H9 (cell line): ENCODE data around the gene MEF2C. TPM values are rescaled to one million over a fixed set of nuclear protein-coding genes. Genes with fewer than 3 reads are reported as not detected.

Source experiments
- DNase-seq: peaks from one replicate; pipeline ENCODE4 v3.0.0-alpha.2; 2017
- H2AFZ ChIP-seq: one replicate; pipeline ENCODE4 v1.6.1; 2013; ENCODE audit warnings: mild to moderate bottlenecking, low read length, control low read depth, moderate library complexity
- H2AK5ac ChIP-seq: 2 replicates; pipeline ENCODE4 v1.6.1; 2013; ENCODE audit warnings: low read length, control low read depth, mixed read lengths; ENCODE audit not compliant: insufficient read length
- H2BK120ac ChIP-seq: one replicate; pipeline ENCODE4 v1.6.1; 2013; ENCODE audit warnings: low read depth, mild to moderate bottlenecking, low read length, control low read depth, inconsistent platforms; ENCODE audit not compliant: poor library complexity, severe bottlenecking
- H2BK12ac ChIP-seq: 2 replicates; pipeline ENCODE4 v1.6.1; 2013; ENCODE audit warnings: low read length, control low read depth, mixed read lengths, low read depth; ENCODE audit not compliant: insufficient read length
- H2BK15ac ChIP-seq: 2 replicates; pipeline ENCODE4 v1.6.1; 2013; ENCODE audit warnings: low read depth, low read length, control low read depth
- H2BK20ac ChIP-seq: one replicate; pipeline ENCODE4 v1.6.1; 2013; ENCODE audit warnings: low read depth, mild to moderate bottlenecking, low read length, control low read depth, inconsistent platforms; ENCODE audit not compliant: poor library complexity, severe bottlenecking
- H2BK5ac ChIP-seq: 2 replicates; pipeline ENCODE4 v1.6.1; 2013; ENCODE audit warnings: low read length, control low read depth, mixed read lengths; ENCODE audit not compliant: insufficient read length
- H3K14ac ChIP-seq: 2 replicates; pipeline ENCODE4 v1.6.1; 2013; ENCODE audit warnings: low read length, control low read depth; ENCODE audit not compliant: insufficient read depth
- H3K18ac ChIP-seq: 2 replicates; pipeline ENCODE4 v1.6.1; 2013; ENCODE audit warnings: low read depth, mild to moderate bottlenecking, mixed read lengths, low read length, control low read depth; ENCODE audit not compliant: insufficient read length
- H3K23ac ChIP-seq: 2 replicates; pipeline ENCODE4 v1.6.1; 2013; ENCODE audit warnings: low read length, control low read depth, mixed read lengths, low read depth; ENCODE audit not compliant: insufficient read length
- H3K23me2 ChIP-seq: 2 replicates; pipeline ENCODE4 v1.6.1; 2013; ENCODE audit warnings: low read depth, mild to moderate bottlenecking, mixed read lengths, low read length, control low read depth; ENCODE audit not compliant: insufficient read length, poor library complexity, severe bottlenecking
- H3K27ac ChIP-seq: 2 replicates; pipeline ENCODE4 v1.5.1; 2013; ENCODE audit warnings: low read length, control low read depth, mixed read lengths, low read depth; ENCODE audit not compliant: insufficient read length
- H3K27me3 ChIP-seq: 2 replicates; pipeline ENCODE4 v1.6.1; 2013; ENCODE audit warnings: low read length, control low read depth, inconsistent platforms; ENCODE audit not compliant: insufficient read depth
- H3K4ac ChIP-seq: 2 replicates; pipeline ENCODE4 v1.6.1; 2013; ENCODE audit warnings: low read depth, mild to moderate bottlenecking, control low read depth, inconsistent platforms, low read length, moderate library complexity
- H3K4me1 ChIP-seq: 2 replicates; pipeline ENCODE4 v1.6.1; 2013; ENCODE audit warnings: low read length, control low read depth, inconsistent platforms; ENCODE audit not compliant: insufficient read depth
- H3K4me2 ChIP-seq: 2 replicates; pipeline ENCODE4 v1.6.1; 2013; ENCODE audit warnings: low read length, control low read depth, mixed read lengths; ENCODE audit not compliant: insufficient read length, insufficient read depth
- H3K56ac ChIP-seq: 2 replicates; pipeline ENCODE4 v1.6.1; 2013; ENCODE audit warnings: low read depth, mild to moderate bottlenecking, mixed read lengths, low read length, control low read depth; ENCODE audit not compliant: insufficient read length
- H3K79me1 ChIP-seq: 2 replicates; pipeline ENCODE4 v1.6.1; 2013; ENCODE audit warnings: low read depth, mild to moderate bottlenecking, moderate library complexity, low read length, control low read depth, inconsistent platforms; ENCODE audit not compliant: insufficient read depth, poor library complexity, severe bottlenecking
- H3K79me2 ChIP-seq: 2 replicates; pipeline ENCODE4 v1.6.1; 2013; ENCODE audit warnings: low read length, control low read depth, inconsistent platforms; ENCODE audit not compliant: insufficient read depth
- H3K9ac ChIP-seq: 2 replicates; pipeline ENCODE4 v1.6.1; 2013; ENCODE audit warnings: low read length, control low read depth, mixed read lengths; ENCODE audit not compliant: insufficient read length; ENCODE audit errors: extremely low read depth
- H3K9me3 ChIP-seq: one replicate; pipeline ENCODE4 v1.6.1; 2013; ENCODE audit warnings: low read depth, low read length, inconsistent platforms; ENCODE audit not compliant: control insufficient read depth
- H3T11ph ChIP-seq: one replicate; pipeline ENCODE4 v1.6.1; 2013; ENCODE audit warnings: mild to moderate bottlenecking, low read length, control low read depth, inconsistent platforms
- H4K20me1 ChIP-seq: one replicate; pipeline ENCODE4 v1.6.1; 2013; ENCODE audit not compliant: control insufficient read depth, insufficient read length, insufficient read depth
- H4K5ac ChIP-seq: 2 replicates; pipeline ENCODE4 v1.6.1; 2013; ENCODE audit warnings: low read depth, mild to moderate bottlenecking, mixed read lengths, low read length, control low read depth; ENCODE audit not compliant: insufficient read length
- H4K8ac ChIP-seq: replicated peaks from 2 replicates; pipeline ENCODE4 v1.6.1; 2013; ENCODE audit warnings: low read length, control low read depth, mixed read lengths, low read depth; ENCODE audit not compliant: insufficient read length
- H4K91ac ChIP-seq: 2 replicates; pipeline ENCODE4 v1.6.1; 2013; ENCODE audit warnings: low read depth, mild to moderate bottlenecking, moderate library complexity, mixed read lengths, low read length, control low read depth; ENCODE audit not compliant: insufficient read length
- H3K27ac Mint-ChIP-seq, 3 experiments: 2 replicates in 2 of 3; 3 replicates in 1 of 3; pipeline ENCODE4 v1.8.0; 2020 to 2021; ENCODE audit warnings: mixed read lengths in 3 of 3, mild to moderate bottlenecking in 1 of 3, moderate library complexity in 1 of 3
- H3K27me3 Mint-ChIP-seq: 2 replicates; pipeline ENCODE4 v1.8.0; 2021; ENCODE audit warnings: low read depth, mild to moderate bottlenecking, moderate library complexity, mixed read lengths
- H3K36me3 Mint-ChIP-seq, 3 experiments: 2 replicates in 2 of 3; 3 replicates in 1 of 3; pipeline ENCODE4 v1.8.0; 2020 to 2021; ENCODE audit warnings: low read depth in 3 of 3, mixed read lengths in 3 of 3; ENCODE audit not compliant: insufficient read depth in 1 of 3
- H3K4me1 Mint-ChIP-seq, 2 experiments: 2 replicates each; pipeline ENCODE4 v1.8.0; 2020; ENCODE audit warnings: mixed read lengths in 2 of 2
- H3K4me3 Mint-ChIP-seq, 2 experiments: 2 replicates in 1 of 2; 3 replicates in 1 of 2; pipeline ENCODE4 v1.8.0; 2020 to 2021; ENCODE audit warnings: mild to moderate bottlenecking in 2 of 2, mixed read lengths in 2 of 2, moderate library complexity in 1 of 2
- H3K9me3 Mint-ChIP-seq, 2 experiments: 2 replicates in 1 of 2; 3 replicates in 1 of 2; pipeline ENCODE4 v1.8.0; 2020; ENCODE audit warnings: mild to moderate bottlenecking in 2 of 2, mixed read lengths in 2 of 2, moderate library complexity in 1 of 2
- WGBS: extraction: QIAGEN DNeasy Blood & Tissue Kit; methylation state at CpG from one replicate; pipeline ENCODE4 v1.1.7; 2013; ENCODE audit warnings: missing lambda C conversion rate, low lambda C conversion rate, mixed read lengths; ENCODE audit not compliant: insufficient read length; ENCODE audit errors: extremely low coverage; 5-methylcytosine and 5-hydroxymethylcytosine counted together
- total RNA-seq: library from RNA; stranded (reverse); gene quantifications from 2 replicates; pipeline ENCODE4 v1.2.1, GENCODE V29; 2021
- TF ChIP-seq, protein P1 (sequence below): fragments of 200-600 bp; sonication (generic); conservative IDR thresholded peaks from 3 replicates; pipeline ENCODE4 v1.8.0; 2021; ENCODE audit warnings: antibody characterized with exemption, mild to moderate bottlenecking

The MEF2C gene
- total RNA-seq, 1 experiment from 2014 or later: 0.11 TPM

GRCh38 chr5:88768411-88768810, 114.6 kb downstream of the MEF2C start:
- H3K36me3 Mint-ChIP-seq: no peaks in the 10 kb centered on the region
- no peaks in the 10 kb centered on the region for H3K27me3 ChIP-seq
- 100% methylated on average over 1 of the region's 3 CpGs for WGBS
- no peak overlapping the region for H3K23ac ChIP-seq
- no peaks in the 10 kb centered on the region for H4K20me1 ChIP-seq
- H4K5ac ChIP-seq: no peak overlapping the region
- no peak overlapping the region for H3K4ac ChIP-seq
- no peaks in the 10 kb centered on the region for H3K79me2 ChIP-seq
- no peaks in the 10 kb centered on the region for H3K4me1 Mint-ChIP-seq
- no peaks in the 10 kb centered on the region for H3K4me1 ChIP-seq
- no peaks in the 10 kb centered on the region for H3K9me3 ChIP-seq
- H3K14ac ChIP-seq: no peak overlapping the region
- no peak overlapping the region for H2BK20ac ChIP-seq
- no peak overlapping the region for H3K4me3 Mint-ChIP-seq
- H2BK120ac ChIP-seq: no peak overlapping the region
- H2BK5ac ChIP-seq: no peak overlapping the region
- H3K4me2 ChIP-seq: no peak overlapping the region
- H4K8ac ChIP-seq: no peak overlapping the region
- TF ChIP-seq, protein P1, sequence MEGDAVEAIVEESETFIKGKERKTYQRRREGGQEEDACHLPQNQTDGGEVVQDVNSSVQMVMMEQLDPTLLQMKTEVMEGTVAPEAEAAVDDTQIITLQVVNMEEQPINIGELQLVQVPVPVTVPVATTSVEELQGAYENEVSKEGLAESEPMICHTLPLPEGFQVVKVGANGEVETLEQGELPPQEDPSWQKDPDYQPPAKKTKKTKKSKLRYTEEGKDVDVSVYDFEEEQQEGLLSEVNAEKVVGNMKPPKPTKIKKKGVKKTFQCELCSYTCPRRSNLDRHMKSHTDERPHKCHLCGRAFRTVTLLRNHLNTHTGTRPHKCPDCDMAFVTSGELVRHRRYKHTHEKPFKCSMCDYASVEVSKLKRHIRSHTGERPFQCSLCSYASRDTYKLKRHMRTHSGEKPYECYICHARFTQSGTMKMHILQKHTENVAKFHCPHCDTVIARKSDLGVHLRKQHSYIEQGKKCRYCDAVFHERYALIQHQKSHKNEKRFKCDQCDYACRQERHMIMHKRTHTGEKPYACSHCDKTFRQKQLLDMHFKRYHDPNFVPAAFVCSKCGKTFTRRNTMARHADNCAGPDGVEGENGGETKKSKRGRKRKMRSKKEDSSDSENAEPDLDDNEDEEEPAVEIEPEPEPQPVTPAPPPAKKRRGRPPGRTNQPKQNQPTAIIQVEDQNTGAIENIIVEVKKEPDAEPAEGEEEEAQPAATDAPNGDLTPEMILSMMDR: no peak
- H3K9ac ChIP-seq: no peak overlapping the region
- DNase-seq: no peak
- no peak overlapping the region for H2AFZ ChIP-seq
- no peaks in the 10 kb centered on the region for H3K27me3 Mint-ChIP-seq
- H3K27ac Mint-ChIP-seq: no peak overlapping the region
- no peak overlapping the region for H3K27ac ChIP-seq
- H3T11ph ChIP-seq: no peak overlapping the region
- no peak overlapping the region for H3K18ac ChIP-seq
- no peak overlapping the region for H2AK5ac ChIP-seq
- H3K9me3 Mint-ChIP-seq: no peaks in the 10 kb centered on the region
- H3K79me1 ChIP-seq: no peaks in the 10 kb centered on the region
- H2BK12ac ChIP-seq: no peak overlapping the region
- no peak overlapping the region for H4K91ac ChIP-seq
- H3K56ac ChIP-seq: no peak overlapping the region
- no peaks in the 10 kb centered on the region for H3K23me2 ChIP-seq
- no peak overlapping the region for H2BK15ac ChIP-seq
